ENCODE data around the gene SLC25A25.
"Not testable (repeated sequence)": the region's sequence is repeated elsewhere in the genome, so short reads cannot be mapped to it uniquely, and the experiment has no call there.

Gene SLC25A25

GRCh38 chr9:128067645-128068385, at the start of gene SLC25A25:
TSS of gene SLC25A25 (plus strand) at chr9:128068232. CDS start at chr9:128068320, 88 bp downstream.
- DNase-seq: peak; percentile 94

DNA sequence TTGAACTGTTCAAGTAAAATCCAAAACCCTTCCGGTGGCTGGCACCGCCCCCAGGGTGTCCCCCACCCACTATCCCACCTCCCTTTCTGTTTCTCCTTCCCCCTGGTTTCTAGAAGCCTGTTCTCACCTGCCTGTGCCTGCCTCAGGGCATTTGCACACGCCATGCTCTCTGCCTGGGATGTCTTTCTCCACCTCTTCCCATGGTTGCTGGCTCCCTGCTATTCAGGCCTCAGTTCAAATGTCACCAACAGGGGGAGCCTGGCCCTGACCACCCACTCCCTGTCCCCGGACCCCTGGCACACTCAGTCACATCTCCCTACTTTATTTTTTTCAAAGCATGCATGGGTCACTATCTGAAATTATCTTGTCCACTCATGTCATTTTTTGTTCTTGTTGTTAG, 47.3 kb upstream of the SLC25A25 start:
- no peak for DNase-seq

DNA sequence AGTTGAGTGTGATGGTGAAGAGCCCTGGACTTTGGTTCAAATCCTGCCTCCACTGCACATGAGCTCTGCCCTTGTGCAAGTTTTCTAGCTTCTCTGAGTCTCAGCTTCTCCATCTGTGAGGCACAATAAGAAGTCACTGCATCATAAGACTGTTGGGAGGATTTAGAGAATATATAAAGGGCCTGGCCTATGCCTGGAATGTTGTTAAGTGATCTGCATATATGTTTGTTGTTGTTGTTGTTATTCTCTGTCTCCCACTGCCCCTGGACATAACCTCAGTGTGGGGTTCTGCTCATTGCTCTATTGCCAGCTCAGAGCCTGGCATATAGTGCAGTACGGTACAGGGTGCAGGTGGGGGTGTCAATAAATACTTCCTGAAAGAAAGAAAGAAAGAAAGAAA, 46.9 kb upstream of the SLC25A25 start:
- no peak for DNase-seq

- no peak for DNase-seq
Observed at GRCh38 chr9:128022886-128023285, 45.1 kb upstream of the SLC25A25 start.

DNA sequence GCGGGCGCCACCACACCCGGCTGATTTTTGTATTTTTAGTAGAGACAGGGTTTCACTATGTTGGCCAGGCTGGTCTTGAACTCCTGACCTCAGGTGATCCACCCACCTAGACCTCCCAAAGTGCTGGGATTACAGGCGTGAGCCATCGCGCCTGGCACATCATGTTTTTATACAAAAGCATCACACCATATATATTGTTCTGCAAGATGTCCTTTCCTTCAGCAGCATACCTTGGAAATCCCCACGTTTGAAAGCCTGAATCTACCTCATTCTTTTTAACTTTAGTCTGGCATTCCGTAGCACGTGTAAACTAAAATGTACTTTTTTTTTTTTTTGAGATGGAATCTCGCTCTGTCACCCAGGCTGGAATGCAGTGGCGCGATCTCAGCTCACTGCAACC, 44.4 kb upstream of the SLC25A25 start:
- not testable (repeated sequence) for DNase-seq

- no peak for DNase-seq
Observed at GRCh38 chr9:128024761-128025308, 43.2 kb upstream of the SLC25A25 start.

GRCh38 chr9:128025736-128026135, 42.3 kb upstream of the SLC25A25 start:
- DNase-seq: no peak

DNA sequence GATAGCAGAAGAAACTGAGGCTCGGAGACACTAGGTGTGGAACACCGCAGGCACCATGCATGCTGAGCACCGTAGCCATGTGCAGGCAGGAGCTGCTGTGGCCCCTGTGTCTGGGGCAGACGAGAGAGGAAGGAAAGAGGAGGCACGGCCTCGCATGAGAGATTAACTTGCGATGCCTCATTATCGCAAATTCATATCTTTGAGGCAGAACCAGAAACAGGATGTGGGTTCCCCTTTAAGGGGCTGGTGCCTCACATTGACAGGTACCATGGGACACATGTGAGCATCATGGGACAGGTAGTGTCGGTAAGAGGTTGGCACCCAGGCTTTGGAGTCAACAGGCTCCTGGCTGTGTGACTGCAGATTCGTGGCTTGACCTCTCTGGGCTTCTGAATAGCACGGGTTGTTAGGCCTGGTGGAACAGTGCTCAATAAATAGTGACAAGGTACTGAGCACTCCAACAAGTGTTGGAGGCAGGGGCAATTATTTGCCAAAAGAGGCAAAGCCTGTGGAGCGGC, 41.7 kb upstream of the SLC25A25 start:
- DNase-seq: no peak

DNA sequence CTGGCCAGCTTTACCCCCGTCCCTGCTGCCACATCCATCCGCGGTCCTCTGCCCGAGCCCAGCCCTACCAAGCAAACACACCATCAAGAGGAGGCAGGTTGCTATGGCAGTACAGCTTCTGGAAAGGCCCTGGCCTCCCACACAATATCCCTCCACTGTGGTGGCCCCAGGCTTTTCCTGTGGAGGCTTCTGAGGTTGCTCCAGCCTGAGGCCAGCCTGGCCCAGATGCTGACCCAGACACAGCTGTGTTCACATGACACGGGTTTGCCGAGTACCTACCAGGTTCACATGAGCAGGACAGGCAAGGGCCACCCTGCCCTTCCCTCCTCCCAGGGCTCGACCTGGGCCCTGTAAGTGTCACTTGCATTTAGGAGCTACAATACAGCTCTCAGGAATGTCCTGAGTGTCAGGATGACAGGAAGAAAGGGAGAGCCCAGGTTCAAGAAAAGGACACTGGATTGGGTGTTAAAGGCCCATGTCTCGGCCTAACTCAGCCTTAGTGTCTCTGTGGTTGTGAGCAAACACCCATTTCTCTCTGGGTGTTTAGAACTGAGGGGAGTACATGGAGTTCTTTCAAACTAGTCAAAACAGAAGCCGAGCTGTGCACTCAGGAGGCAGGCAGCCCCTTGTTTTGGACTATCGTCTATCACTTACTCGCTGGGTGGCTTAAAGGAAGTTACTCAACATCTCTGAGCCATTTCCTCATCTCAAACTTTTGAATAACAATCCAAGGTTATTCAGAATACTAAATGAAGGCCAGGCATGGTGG, 41.1 kb upstream of the SLC25A25 start:
- no peak for DNase-seq

GRCh38 chr9:128027705-128028104, 40.3 kb upstream of the SLC25A25 start:
- DNase-seq: no peak

DNA sequence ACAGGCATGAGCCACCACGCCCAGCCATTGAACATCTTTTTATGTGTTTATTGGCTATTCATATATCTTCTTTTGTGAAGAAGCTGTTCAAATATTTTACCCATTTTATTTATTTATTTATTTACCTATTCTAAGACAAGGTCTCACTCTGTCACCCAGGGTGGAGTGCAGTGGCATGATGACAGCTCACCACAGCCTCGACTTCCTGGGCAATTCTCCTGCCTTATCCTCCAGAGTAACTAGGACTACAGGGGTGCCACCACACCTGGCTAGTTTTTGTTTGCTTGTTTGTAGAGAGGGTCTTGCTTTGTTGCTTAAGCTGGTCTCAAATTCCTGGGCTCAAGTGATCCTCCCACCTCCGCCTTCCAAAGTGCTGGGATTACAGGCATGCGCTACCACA, 34.4 kb upstream of the SLC25A25 start:
- DNase-seq: no peak

- DNase-seq: peak; percentile 17
Observed at GRCh38 chr9:128034821-128035652, 33.0 kb upstream of the SLC25A25 start.

- not testable (repeated sequence) for DNase-seq
Observed at GRCh38 chr9:128036522-128036921, 31.5 kb upstream of the SLC25A25 start.

GRCh38 chr9:128040783-128041182, 27.2 kb upstream of the SLC25A25 start:
- DNase-seq: not testable (repeated sequence)

DNA sequence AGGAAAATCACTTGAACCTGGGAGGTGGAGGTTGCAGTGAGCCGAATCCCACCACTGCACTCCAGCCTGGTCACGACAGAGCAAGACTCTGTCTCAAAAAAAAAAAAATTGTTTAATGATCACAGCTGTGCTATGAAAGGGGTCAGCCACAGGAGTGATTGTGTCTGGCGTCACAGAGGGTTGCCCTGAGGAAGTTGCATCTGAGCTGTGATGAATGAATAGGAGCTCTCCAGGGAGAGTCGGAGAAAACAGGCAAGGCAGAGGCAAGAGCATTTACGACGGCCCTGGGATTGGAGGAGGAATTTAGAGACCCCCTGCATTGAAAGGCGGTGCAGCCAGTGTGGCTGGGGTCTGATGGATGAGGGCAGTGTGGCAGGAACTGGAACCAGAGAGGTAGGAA, 26.0 kb upstream of the SLC25A25 start:
- no peak for DNase-seq

DNA sequence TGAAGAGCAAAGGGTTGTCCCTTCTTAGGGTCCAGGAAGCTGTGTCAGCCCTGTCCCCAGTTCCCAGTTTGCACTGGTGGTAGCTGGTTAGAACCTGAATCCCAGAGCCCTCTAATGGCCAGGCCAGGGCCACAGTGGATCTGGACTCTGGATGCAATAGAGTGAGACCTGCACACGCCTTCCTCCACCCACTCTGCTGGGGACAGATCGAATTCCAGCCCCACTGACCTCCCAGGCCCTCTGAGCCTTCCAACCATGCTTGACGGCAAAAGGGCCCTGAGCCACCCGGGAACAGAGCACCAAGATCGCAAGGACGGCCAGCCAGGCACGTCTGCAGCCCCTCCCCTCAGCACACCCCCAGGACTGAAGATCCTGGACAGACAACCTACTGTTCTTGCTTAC, 24.6 kb upstream of the SLC25A25 start:
- DNase-seq: no peak

DNA sequence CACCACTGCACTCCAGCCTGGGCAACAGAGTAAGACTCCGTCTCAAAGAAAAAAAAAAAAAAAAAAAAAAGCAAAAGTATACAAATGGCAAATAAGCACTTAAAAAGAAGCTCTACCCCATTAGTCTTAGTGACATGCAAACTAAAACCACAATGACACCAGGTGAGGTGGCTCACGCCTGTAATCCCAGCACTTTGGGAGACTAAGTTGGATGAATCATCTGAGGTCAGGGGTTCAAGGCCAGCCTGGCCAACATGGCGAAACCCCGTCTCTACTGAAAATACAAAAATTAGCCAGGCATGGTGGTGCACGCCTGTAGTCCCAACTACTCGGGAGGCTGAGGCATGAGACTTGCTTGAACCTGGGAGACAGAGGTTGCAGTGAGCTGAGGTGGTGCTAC, 22.6 kb upstream of the SLC25A25 start:
- DNase-seq: not testable (repeated sequence)

- DNase-seq: no peak
Observed at GRCh38 chr9:128045831-128046230, 22.2 kb upstream of the SLC25A25 start.

- DNase-seq: no peak
Observed at GRCh38 chr9:128047231-128047630, 20.8 kb upstream of the SLC25A25 start.

GRCh38 chr9:128048663-128049062, 19.4 kb upstream of the SLC25A25 start:
- DNase-seq: no peak

GRCh38 chr9:128049843-128050242, 18.2 kb upstream of the SLC25A25 start:
- DNase-seq: no peak

- no peak for DNase-seq
Observed at GRCh38 chr9:128051932-128052709, 15.9 kb upstream of the SLC25A25 start.

All from NCI-H446 treated with DMSO at 0.1 percent for 48 hours (cell line).